Measurements from ENCODE around the gene NPFF. TPM values are rescaled to one million over a fixed set of nuclear protein-coding genes. Genes with fewer than 3 reads are reported as not detected.

NPFF gene
- total RNA-seq, 3 donors from 2014 or later = 0.98 TPM; not detected in 2

DNA sequence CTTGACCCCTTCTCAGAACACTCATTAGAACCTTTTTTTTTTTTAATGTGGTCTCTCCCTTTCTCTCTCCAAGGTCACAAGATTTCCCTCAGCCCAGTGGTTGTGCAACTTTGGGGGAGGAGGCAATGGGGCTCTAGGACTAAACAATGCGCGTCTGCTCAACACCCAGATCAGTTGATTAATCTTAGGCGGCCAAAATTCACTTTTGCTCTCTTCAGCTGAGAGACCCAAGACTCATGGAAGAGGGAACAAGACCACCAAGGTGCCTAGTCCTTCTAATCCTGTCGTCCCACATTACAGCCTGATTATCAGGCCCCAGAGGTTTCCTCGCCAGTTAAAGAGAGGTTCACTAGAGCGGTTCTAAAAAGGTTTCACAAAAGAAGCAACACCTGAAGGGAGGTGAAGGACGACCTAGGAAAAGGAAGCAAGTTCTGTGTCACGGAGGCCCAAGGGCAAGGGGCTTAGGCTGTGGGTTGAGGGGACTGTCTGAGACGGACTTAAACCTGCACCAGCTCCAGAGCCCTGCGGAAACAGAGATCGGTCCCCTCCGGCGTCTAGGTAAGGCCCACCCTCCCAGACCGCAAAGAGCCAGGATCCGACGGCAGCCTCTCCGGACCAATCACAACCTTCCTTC, 7.0 kb downstream of the NPFF start:
- Histone ChIP-seq H3K9me3 (no peaks in the 10 kb centered on the region), H3K4me1 (peaks cover 7 to 8% of the 10 kb centered on the region in 2 donors), H3K4me3 (peak overlapping the region; percentile 63 to 70 (median 66)), H3K27me3 (no peaks in the 10 kb centered on the region), H3K27ac (peak overlapping the region; percentile 99 to 100), H3K36me3 (no peaks in the 10 kb centered on the region)
- TF ChIP-seq, protein P1, sequence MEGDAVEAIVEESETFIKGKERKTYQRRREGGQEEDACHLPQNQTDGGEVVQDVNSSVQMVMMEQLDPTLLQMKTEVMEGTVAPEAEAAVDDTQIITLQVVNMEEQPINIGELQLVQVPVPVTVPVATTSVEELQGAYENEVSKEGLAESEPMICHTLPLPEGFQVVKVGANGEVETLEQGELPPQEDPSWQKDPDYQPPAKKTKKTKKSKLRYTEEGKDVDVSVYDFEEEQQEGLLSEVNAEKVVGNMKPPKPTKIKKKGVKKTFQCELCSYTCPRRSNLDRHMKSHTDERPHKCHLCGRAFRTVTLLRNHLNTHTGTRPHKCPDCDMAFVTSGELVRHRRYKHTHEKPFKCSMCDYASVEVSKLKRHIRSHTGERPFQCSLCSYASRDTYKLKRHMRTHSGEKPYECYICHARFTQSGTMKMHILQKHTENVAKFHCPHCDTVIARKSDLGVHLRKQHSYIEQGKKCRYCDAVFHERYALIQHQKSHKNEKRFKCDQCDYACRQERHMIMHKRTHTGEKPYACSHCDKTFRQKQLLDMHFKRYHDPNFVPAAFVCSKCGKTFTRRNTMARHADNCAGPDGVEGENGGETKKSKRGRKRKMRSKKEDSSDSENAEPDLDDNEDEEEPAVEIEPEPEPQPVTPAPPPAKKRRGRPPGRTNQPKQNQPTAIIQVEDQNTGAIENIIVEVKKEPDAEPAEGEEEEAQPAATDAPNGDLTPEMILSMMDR (IDR thresholded peaks at IDR 0.05) = no peak
- peak; percentile 96 for TF ChIP-seq POLR2A (IDR thresholded peaks at IDR 0.05)
- peak; percentile 62 to 96 (median 85) for TF ChIP-seq POLR2AphosphoS5 (IDR thresholded peaks at IDR 0.05)
- intact Hi-C loops (cut with DNase I; ENCODE audit: low total_unique reads) = no loop called here
- DNase-seq (ENCODE audit: low spot score in 2 of 2) = peak in 1 of 2 donors; percentile 81

DNA sequence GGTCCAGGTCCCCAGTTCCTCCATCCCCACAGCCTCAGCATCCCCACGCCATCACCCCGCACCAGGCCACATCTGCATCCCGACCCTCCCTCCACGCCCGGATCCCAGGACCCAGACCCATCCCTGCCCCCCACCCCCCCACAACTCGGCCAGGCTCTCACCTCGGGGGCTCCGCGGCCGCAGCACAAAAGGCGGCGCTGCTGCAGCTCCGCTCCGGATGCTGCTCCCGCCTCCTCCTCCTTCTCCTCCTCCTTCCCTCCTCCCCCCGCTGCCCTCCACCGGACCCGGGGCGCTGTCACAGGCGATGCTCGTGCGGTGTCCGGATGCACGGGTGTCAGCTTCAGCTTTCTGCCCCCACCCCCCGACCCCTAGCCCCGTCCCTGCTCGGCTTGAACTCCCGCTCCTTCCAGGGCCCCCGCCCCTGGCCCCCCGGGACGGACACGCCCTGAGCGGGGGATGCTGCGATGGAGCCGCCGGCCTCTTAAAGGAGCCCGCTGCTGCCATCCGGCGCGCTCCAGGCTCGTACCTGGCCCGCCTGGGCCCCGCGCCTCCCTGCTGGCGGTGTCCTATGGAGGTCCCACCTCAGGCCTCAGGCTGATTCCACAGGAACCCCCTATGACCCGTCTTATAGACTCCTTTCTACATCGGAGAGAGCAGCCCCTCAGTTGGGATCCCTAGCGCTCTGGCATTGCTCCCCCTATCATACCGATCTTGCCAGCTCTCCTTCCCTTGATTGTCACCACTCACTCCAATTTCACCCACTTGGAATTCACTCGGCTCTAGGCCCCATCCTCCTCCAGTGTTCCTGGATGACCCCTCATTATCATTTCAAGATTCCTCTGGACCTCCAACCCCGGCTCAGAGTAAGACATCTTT, 7.8 kb downstream of the NPFF start, which contains the start of gene MAP3K12:
Gene MAP3K12, minus strand, starts transcription at position 193 of the 876 bp plus-strand sequence. CDS start 12,067 bp downstream, outside the sequence.
- Histone ChIP-seq H3K4me1 (peaks cover 7 to 8% of the 10 kb centered on the region in 2 donors), H3K36me3 (no peaks in the 10 kb centered on the region), H3K4me3 (peak within 1 kb of the TSS; percentile 63 to 70 (median 66)), H3K27me3 (no peaks in the 10 kb centered on the region), H3K27ac (peak within 1 kb of the TSS; percentile 99 to 100), H3K9me3 (no peaks in the 10 kb centered on the region)
- intact Hi-C loops (cut with DNase I; ENCODE audit: low total_unique reads) = no loop called here
- DNase-seq (ENCODE audit: low spot score in 2 of 2) = peak in 1 of 2 donors; percentile 62
- TF ChIP-seq, protein P1 (IDR thresholded peaks at IDR 0.05) = no peak
- no peak for TF ChIP-seq POLR2A (IDR thresholded peaks at IDR 0.05)
- no peak for TF ChIP-seq POLR2AphosphoS5 (IDR thresholded peaks at IDR 0.05)

DNA sequence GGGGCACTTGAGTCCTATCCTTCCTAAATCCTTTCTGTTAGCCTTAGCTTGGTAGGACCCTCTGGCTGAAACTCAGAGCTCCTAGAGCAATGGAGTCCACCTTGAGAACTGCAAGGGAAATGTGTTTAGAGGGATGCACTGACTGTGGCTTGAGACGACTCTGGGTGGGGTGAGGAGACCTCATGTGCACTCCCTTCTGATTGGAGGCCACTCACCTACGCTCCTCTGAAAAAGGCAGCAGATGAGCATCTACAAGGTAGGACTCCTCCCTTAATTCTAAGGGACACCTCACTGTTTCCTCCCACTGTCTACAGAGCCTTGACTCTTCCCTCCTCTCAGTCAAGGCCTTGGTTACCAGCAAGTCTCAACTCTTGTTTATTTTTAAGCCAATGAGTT, 9.1 kb downstream of the NPFF start:
- H3K27ac ChIP-seq = peak overlapping the region in 1 of 2 donors; percentile 100
- intact Hi-C loops (cut with DNase I; ENCODE audit: low total_unique reads) = no loop called here
- no peaks in the 10 kb centered on the region for H3K36me3 ChIP-seq
- DNase-seq (ENCODE audit: low spot score in 2 of 2) = no peak
- no peaks in the 10 kb centered on the region for H3K27me3 ChIP-seq
- peak overlapping the region; percentile 63 to 70 (median 66) for H3K4me3 ChIP-seq
- no peak for TF ChIP-seq POLR2A (IDR thresholded peaks at IDR 0.05)
- TF ChIP-seq, protein P1 (IDR thresholded peaks at IDR 0.05) = no peak
- TF ChIP-seq POLR2AphosphoS5 (IDR thresholded peaks at IDR 0.05) = no peak
- no peaks in the 10 kb centered on the region for H3K9me3 ChIP-seq
- peaks cover 8 to 15% of the 10 kb centered on the region in 2 donors for H3K4me1 ChIP-seq

DNA sequence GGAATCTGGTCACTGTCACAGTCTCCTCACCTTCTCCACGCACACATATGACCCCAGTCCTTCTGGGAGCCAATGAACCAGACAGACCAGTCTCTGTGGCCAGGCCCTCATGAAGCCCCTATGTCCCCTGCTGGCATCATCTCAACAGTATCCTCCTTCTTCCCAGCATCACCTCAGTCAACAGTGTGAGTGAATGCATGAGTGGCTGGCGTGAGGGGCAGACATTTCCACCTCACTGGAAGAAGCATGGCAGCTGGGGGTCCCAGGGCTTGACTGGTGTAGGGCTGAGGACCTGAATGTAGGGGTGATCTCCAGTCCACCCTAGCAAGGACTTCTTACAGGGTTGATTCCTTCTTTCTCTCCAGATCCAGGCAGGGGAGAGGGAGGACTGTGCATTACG, 9.8 kb downstream of the NPFF start:
- TF ChIP-seq POLR2A (IDR thresholded peaks at IDR 0.05) = no peak
- TF ChIP-seq, protein P1 (IDR thresholded peaks at IDR 0.05) = no peak
- no peak for TF ChIP-seq POLR2AphosphoS5 (IDR thresholded peaks at IDR 0.05)
- intact Hi-C loops (cut with DNase I; ENCODE audit: low total_unique reads) = no loop called here
- DNase-seq (ENCODE audit: low spot score in 2 of 2) = no peak
- H3K36me3 ChIP-seq = no peaks in the 10 kb centered on the region
- peak overlapping the region; percentile 48 to 76 for H3K27ac ChIP-seq
- no peaks in the 10 kb centered on the region for H3K27me3 ChIP-seq
- H3K9me3 ChIP-seq = no peaks in the 10 kb centered on the region
- H3K4me1 ChIP-seq = peaks cover 8 to 15% of the 10 kb centered on the region in 2 donors
- H3K4me3 ChIP-seq = no peak overlapping the region

DNA sequence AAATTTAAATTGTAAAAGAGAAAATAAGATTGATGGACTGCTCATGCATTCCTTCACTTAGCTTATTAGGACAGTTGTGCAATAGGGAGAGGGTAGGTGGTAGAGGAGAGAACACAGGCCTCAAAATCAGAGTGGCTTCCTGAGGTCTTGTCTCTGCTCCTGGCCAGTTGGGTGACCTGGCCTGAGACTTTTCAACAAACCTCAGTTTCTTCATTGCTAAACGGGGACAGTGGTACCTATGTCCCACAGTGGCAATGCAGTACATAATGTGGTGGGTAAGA, 10.6 kb downstream of the NPFF start:
- Histone ChIP-seq H3K36me3 (no peaks in the 10 kb centered on the region), H3K27ac (peak overlapping the region; percentile 48 to 76), H3K9me3 (no peaks in the 10 kb centered on the region), H3K4me1 (peaks cover 1 to 11% of the 10 kb centered on the region in 2 donors), H3K4me3 (peak overlapping the region in 1 of 3 donors; percentile 20), H3K27me3 (no peaks in the 10 kb centered on the region)
- intact Hi-C loops (cut with DNase I; ENCODE audit: low total_unique reads) = no loop called here
- no peak for DNase-seq (ENCODE audit: low spot score in 2 of 2)
- TF ChIP-seq, protein P1 (IDR thresholded peaks at IDR 0.05) = no peak
- TF ChIP-seq POLR2AphosphoS5 (IDR thresholded peaks at IDR 0.05) (no peak), POLR2A (IDR thresholded peaks at IDR 0.05) (no peak)
